GM18867 (cell line): ENCODE data around the gene C5AR1.
A peak's percentile ranks its signal among the peaks of the same experiment; 100 is the strongest.
"Not testable (repeated sequence)": the region's sequence is repeated elsewhere in the genome, so short reads cannot be mapped to it uniquely, and the experiment has no call there.

Experiments
- ATAC-seq: cut with Tn5 transposase; IDR thresholded peaks from one replicate; pipeline ENCODE4 v1.9.1; 2021; ENCODE audit warnings: mild to moderate bottlenecking, moderate library complexity; ENCODE audit not compliant: unreplicated experiment

Gene C5AR1

GRCh38 chr19:47309608-47310007 is at the start of gene C5AR1:
C5AR1 (plus strand) TSS chr19:47309861; CDS start chr19:47309896, 35 bp downstream.
- ATAC-seq, result no peak

- no peak for ATAC-seq
Measured at GRCh38 chr19:47260476-47260875, 49.2 kb upstream of the C5AR1 start.

- peak; percentile 77 for ATAC-seq
Measured at GRCh38 chr19:47261946-47262793, 47.5 kb upstream of the C5AR1 start.

GRCh38 chr19:47264629-47265028 is 45.0 kb upstream of the C5AR1 start:
- no peak for ATAC-seq

- ATAC-seq, result no peak
Measured at GRCh38 chr19:47266401-47266941, 43.2 kb upstream of the C5AR1 start.

- no peak for ATAC-seq
Measured at GRCh38 chr19:47267350-47267759, 42.3 kb upstream of the C5AR1 start.

GRCh38 chr19:47268028-47268427 is 41.6 kb upstream of the C5AR1 start:
- no peak for ATAC-seq

GRCh38 chr19:47269596-47269995 is 40.1 kb upstream of the C5AR1 start:
- no peak for ATAC-seq

GRCh38 chr19:47270408-47270807 is 39.3 kb upstream of the C5AR1 start:
- ATAC-seq, result no peak

GRCh38 chr19:47271949-47272348 is 37.7 kb upstream of the C5AR1 start:
- no peak for ATAC-seq

GRCh38 chr19:47272448-47273312 is 37.0 kb upstream of the C5AR1 start:
- ATAC-seq, result no peak

GRCh38 chr19:47273313-47274070 is 36.2 kb upstream of the C5AR1 start:
- peak; percentile 53 for ATAC-seq

GRCh38 chr19:47274071-47274890 is 35.4 kb upstream of the C5AR1 start, which contains the start of gene INAFM1:
INAFM1 (plus strand) TSS chr19:47274885; CDS start chr19:47274920, 35 bp downstream.
- ATAC-seq, result peak; percentile 51

- peak; percentile 32 for ATAC-seq
Measured at GRCh38 chr19:47274891-47275761, 34.5 kb upstream of the C5AR1 start.

- no peak for ATAC-seq
Measured at GRCh38 chr19:47275791-47276461, 33.7 kb upstream of the C5AR1 start.

GRCh38 chr19:47276513-47276912 is 33.1 kb upstream of the C5AR1 start:
- ATAC-seq, result not testable (repeated sequence)

GRCh38 chr19:47280183-47280797 is 29.4 kb upstream of the C5AR1 start:
- no peak for ATAC-seq
